Measurements from ENCODE around the gene ZFP36L2.

- TF ChIP-seq CTCF (IDR thresholded peaks at IDR 0.05) (no peak), POLR2A (IDR thresholded peaks at IDR 0.05) (no peak)
These were observed 34.4 kb downstream of the ZFP36L2 start for GRCh38 chr2:43191947-43192516.

All from prostate gland (tissue), 2 donors.